GM18507 (cell line): Measurements from ENCODE around the gene P2RX6.
A peak's percentile ranks its signal among the peaks of the same experiment; 100 is the strongest.

Experiments
- DNase-seq: peaks from one replicate; pipeline ENCODE4 v3.0.0; 2011; ENCODE audit warnings: low read depth; ENCODE audit not compliant: insufficient read length; ENCODE audit errors: extremely low spot score
- FAIRE-seq: peaks from 2 replicates; lab custom pipeline; 2011; peaks lifted over from hg19 to GRCh38; lab: Jason Lieb, UNC

The P2RX6 gene

DNA sequence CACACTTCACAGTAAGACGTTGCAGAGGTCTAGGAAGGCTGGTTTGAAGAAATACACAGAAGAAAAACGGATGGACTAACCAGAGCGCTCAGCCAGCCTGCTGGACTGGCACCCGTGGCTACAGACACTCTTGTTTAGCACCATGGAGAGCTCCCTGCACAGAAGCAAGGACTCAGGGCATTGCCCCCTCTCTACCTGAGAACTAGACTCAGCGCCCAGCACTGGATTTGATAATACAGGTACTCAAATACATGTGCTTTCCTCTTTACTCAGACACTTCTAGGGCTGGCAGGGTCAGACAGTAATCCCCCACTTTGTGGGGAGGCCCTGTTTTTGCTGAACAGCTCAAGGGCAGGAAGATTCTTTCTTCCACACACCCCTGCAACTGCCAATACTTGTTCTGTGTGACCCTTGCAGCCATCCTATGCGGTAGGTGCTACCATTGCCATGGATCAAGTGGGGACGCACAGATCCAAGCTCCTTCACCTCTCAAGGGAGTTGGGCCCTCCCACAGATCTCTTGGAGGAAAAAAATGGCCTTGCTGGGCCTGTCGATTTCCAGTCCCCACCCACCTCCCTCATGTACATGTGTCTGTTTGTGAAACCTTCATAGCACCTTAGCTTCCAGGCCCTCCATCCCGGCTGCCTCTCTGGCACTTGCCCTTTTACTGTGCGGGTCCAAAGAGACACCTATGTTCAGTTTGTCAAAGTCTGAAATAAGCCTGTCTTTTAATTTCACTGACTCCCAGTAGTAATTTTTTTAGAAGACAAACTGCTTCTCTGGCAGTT lies 5.1 kb upstream of the P2RX6 start:
- DNase-seq (no peak), FAIRE-seq (peak; percentile 26)

DNA sequence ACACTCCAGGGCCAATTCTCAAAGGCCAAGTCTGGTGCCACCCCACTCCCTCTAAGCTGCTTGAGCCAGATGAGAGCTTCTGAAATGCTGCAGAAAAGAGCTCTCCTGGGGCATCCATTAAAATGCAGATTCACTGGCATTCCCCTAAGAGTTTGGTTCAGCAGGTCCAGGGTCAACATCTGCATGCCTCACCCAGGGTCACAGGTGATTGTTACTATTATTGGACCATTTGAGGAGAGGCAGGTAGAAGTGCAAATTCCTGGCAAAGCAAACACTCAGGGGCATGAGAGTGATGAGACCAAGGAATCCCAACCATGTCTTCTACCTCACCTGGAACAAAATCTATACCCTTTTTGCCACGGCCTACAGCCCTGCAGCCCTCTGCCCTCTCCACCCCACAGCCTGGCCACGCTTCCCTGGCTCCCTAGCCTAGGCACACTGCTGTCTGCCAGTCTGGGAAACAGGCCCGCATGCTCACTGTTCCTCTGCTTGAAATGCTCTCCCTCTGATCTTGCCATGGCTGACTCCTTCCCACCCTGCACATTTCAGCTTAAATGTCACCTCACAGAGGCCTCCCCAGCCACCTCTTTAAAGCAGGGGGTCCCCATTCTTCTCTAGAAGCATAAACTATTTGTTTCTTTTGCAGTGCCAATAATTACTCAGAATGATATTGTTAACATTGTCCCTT lies 4.4 kb upstream of the P2RX6 start:
- no peak for DNase-seq

DNA sequence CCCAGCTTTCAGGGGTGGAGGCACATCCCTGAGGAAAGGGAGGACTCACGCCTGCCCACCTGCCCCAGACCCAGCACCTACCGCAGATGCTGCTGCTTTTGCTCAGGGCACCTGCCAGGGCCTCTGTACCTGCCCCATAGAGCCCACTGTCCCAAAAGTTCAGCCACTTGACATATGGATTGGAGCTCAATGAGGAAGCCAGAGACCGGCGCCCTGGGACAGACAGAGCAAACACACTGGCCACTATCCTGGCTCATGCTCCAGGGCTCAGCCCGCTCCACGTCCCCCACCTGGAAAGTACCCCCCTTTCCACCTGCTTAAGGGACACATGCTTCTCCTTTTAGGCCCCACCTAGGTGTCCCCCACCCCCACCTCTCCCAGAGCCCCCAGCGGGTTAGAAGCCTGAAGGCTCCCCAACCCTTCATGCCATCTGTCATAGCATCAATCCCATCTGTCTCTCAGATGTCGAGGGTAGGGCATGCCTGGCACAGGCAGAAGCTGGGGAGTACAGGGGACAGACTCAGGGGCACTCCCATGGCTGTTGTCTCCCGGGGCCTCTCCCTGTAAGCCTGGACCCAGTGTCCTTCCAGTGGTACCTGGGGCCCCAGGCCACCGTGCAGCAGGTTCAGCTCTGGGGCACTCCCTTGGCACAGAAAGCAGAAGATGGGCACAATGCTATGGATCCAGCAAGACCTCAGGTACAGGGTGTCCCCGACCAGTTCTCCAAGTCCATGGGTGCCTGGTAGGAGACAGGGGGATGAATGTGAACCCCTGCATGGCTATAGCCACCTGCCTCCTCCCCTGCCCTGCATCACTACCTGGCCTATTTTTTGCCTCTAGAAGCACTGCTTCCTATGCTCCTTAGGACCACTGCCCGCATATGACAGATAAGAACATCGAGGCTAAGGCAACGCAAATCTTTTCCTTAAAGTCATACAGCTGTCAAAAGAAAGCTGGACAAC lies 2.2 kb upstream of the P2RX6 start:
- FAIRE-seq (no peak), DNase-seq (no peak)

More for the DNA sequence above, 4.4 kb upstream of the P2RX6 start:
- no peak for FAIRE-seq

DNA sequence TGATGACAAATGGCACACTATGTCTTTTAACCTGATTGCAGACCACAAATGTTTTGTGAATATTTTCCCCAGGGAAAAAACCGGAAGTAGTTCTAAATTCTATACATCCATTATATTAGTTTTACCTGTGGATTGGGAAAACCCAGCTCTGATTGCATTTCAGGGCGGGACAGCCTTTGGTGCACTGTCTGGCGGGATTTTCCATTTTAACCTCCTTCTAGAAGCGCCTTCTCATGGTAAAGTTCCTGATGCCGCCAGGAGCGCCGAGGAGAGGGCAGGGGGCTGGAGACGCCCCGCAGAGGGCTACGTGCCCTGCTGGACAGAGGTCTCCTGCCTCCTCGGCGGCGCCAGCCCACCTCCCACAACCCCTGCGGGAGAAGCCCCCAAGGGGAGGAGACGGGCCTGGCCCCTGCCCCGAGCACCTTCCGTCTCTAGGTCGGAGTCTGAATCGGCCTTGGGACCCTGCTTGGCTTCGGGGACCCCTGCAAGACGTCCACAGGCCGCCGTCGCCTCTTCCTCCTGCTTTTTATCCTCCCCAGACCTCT lies 1.2 kb upstream of the P2RX6 start:
- FAIRE-seq (no peak), DNase-seq (no peak)

DNA sequence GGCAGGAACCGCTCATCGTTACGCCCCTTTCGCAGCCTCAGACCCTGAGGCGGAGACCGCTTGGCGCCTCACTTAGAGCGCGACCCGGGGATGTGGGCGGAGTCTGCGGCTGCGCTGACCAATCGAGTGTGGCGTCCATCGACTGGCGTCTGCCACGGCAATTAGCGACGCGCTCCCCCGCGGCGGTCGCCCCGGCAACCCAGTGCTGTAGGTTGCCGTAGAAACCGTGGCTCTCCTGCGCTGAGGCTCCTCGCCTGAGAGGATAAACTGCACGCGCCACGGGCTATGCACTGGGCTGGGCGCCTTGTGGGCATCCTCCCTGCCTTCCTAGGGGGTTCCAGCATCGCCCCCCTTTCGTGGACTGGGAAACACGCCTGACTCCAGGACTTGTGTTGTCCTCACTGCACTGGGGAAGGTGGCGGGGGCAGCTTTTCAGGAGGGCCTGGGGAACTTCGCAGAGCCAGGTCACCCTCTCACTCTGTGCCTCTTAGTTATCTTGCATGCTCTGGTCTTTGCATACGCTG lies 701 bp upstream of the P2RX6 start:
- FAIRE-seq (peak; percentile 96), DNase-seq (peak; percentile 94)

DNA sequence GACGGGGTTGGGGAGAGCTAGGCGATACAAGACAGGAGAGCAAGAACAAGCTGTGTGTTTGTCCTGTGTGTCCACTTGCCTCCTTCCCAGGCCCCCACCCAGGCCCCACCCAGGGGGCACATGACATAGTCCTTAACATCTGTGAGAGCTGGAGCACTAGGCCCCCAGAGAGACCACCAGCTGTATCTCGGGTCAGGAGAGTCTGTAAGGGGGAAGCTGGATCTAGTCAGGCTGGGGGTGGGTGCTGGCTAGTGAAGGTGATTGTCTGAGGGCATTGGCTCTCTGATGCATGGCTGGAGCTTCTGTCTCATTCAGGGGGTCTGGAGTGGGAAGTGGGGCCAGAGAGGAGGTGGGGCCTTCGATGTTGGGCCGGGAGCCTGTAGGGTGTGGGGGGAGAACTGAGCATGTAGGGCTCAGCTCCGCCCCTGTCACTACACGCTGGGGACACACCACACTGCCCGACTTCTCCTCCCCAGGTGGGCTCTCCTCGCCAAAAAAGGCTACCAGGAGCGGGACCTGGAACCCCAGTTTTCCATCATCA lies 571 bp downstream of the P2RX6 start:
- FAIRE-seq (no peak), DNase-seq (no peak)

DNA sequence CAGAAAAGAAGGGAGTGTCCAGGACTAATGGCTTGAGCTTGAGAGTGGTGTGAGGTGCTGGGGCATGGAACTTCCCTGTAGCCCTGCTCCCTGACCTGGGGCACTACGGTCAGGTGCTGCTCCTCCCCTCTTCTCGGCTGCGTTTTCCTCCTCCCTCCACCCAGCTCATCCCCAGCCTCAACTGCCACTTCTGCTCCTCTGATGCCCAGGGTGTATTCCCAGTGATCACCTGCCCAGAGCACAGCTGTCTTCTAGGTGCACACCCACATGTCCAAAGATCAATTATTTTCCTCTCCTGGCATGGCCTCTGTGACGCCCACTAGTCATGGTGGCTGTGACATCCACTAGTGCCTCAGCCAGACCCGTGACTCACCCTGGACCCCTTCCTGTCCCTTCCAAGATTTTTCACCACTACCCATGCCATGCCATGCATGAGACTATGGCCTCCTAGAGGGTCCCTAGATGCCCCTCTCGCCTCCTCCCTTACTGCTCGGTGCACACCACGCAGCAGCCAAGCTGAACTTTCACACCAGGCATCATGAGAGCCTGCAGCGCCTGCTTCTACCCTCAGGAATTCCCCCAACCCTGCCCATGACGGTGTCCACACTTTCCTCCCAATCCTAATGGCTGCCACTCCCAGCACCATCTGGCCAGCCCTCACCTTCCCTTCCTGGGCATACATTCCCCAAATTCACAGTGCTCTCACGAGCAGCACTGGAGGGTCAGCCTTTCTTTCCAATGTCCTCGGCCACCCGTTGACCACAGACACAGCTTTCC lies 1.9 kb downstream of the P2RX6 start:
- FAIRE-seq, result no peak
- no peak for DNase-seq

DNA sequence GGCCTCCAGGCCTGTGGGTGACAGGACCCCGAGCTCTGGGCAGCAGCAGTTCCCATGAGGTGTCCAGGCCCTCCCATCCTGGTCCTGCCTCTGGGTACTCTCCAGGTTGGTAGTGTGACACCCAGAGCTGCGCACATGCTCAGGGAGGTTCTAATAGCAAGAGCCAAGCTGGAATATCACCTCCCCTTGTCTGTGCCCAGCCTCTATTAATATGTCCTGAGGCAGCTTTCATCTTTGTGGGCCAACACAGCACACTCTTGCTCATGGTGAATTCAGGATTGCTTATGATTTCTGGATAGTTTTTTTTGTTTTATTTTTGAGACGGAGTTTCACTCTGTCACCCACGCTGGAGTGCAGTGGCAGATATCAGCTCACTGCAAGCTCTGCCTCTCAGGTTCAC lies 3.3 kb downstream of the P2RX6 start:
- FAIRE-seq, result no peak
- no peak for DNase-seq

DNA sequence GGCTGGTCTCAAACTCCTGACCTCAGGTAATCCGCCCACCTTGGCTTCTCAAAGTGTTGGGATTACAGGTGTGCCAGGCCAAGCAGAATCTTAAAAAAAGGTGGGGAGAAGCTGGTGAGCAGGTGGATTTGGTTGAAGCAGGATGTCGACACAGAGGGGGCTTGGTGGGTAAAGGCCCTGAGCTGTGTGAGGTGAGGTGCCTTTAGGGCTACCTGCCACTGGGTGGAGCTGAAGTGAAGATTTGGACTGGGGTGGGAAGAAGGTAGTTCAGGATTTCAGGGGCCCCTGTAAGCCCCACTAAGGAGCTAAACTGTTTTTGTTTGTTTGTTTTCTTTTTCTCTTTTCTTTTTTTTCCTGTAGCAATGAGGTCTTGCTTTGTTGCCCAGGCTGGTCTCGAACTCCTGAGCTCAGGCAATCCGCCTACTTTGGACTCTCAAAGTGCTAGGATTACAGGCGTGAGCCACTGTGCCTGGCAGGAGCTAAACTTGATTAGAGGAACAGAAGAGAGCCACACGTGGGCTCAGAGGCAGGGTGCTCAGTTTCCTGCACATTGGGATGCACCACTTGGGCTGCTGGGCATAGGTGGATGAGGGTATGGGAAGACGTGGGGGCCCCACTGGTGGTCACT lies 6.0 kb downstream of the P2RX6 start:
- DNase-seq (no peak), FAIRE-seq (peak; percentile 41)

DNA sequence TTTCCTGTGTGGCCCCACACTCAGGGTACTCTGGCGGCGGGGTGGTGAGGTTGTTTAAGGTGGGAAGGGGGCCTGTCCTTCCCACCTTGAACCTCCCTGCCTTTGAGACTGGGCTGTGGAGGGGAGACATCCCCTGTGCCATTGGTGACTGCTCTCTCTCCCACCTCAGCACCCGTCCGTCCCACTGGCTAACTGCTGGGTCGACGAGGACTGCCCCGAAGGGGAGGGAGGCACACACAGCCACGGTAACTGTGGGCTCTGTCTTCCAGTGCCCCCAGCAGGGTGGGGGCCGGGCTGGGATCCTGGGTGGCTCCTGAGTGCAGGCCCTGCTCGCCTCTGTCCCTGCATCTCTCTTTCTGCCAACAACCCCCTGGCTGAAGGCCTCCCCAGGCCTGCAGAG lies 7.5 kb downstream of the P2RX6 start:
- no peak for FAIRE-seq
- DNase-seq, result no peak

DNA sequence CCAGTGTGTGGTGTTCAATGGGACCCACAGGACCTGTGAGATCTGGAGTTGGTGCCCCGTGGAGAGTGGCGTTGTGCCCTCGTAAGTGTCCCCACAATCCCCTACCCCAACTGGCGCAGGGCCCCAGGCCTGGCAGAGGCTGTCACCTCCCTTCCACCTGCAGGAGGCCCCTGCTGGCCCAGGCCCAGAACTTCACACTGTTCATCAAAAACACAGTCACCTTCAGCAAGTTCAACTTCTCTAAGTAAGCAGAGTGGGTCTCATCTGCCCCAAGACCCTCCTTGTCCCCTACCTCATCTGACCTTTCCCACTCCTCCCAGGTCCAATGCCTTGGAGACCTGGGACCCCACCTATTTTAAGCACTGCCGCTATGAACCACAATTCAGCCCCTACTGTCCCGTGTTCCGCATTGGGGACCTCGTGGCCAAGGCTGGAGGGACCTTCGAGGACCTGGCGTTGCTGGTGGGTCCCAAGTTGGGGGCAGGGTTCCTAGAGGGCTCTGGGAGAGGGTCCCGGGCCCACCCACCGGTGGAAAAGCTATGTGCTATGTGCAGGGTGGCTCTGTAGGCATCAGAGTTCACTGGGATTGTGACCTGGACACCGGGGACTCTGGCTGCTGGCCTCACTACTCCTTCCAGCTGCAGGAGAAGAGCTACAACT lies 8.1 kb downstream of the P2RX6 start:
- FAIRE-seq, result no peak
- DNase-seq, result no peak

DNA sequence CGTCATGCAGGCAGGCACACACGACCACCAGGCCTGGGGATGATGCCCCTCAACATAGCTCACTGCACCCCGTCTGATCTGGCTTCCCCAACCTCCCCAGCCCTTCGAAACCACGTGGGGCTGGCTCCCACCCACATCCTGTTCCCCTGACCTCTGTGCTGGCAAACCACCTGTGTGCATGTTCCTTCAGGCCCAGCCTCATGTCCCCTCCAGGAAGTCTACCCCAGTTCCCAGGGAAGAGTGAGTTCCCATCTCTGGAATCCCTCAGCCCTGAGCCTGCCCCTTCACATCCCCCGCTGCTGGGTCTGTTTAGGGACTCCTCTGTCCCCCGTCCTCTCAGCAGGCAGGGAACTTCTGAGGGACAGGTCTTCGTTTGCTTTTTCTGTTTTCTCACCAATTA lies 10.3 kb downstream of the P2RX6 start:
- no peak for FAIRE-seq
- no peak for DNase-seq

DNA sequence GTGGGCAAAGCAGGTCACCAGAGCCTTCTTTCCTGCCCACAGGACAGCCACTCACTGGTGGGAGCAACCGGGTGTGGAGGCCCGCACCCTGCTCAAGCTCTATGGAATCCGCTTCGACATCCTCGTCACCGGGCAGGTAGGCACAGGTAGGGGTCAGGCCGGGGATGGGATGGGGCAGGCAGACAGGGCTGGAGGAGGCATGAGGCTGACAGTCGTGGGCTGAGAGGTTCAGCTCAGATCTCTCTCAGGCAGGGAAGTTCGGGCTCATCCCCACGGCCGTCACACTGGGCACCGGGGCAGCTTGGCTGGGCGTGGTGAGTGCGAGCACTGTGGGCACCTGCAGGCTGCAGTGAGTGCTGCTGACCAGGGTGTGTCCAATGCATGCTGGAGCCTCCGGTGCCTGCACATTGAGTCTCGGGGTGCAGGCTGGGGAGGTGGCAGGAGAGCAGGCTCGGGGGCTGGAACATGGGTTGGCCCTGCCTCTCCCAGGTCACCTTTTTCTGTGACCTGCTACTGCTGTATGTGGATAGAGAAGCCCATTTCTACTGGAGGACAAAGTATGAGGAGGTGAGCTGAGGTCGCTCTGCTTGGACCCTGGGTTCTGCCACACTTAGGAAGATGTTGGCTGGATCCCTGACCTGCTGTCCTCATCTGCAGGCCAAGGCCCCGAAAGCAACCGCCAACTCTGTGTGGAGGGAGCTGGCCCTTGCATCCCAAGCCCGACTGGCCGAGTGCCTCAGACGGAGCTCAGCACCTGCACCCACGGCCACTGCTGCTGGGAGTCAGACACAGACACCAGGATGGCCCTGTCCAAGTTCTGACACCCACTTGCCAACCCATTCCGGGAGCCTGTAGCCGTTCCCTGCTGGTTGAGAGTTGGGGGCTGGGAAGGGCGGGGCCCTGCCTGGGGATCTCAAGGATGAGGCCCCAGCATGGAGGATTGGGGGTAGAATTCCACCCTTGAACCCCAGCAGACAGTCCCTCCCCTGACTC lies 11.1 kb downstream of the P2RX6 start:
- no peak for FAIRE-seq

DNA sequence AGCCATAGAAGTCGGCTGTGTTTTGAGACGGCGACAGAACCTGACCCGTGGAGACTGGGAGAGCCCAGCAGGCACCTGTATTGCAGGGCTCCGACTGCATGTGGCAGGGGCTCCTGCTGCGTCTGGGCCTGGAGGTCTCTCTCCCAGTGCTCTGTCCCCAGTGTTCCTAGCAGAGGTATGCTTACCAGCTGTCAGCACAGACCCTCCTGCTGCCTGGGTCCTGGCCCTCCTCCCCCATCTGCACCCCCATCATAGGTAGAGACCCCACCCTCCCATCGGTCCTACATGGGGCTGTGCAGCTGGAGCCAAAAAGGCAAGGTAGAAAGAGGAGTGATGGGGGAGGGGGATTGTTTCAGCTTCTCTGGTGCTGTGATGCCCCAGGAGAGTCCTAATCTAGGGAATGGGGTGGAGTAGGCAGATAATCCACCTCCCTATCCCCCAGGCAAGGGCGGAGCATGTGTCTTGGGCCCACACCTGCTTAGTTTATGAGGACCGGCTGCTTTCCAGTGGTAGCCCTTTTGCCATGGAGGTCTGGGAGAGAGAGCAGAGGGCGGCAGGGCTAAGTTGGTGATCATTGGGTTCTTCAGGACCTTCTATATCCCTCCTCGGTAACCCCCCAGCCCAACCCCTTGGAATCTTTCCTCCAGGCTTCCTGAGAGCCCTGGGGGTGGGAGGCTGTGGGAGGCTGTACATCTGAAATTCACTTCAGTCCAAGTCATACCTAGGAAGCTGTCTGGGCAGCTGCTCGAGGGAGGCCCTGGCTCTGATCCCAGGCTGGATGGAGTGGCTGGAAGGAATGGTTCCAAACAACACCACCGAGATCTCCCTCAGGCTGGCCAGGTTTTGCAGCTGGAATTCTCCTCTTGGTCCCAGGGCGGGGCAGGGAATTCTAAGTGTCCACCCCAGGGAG lies 12.1 kb downstream of the P2RX6 start:
- no peak for DNase-seq
- no peak for FAIRE-seq

More for the DNA sequence above, 11.1 kb downstream of the P2RX6 start:
- no peak for DNase-seq
